Amniotic epithelial cell (primary cell): Measurements from ENCODE around the gene PLXNA4.

Source experiments
- DNase-seq: peaks from one replicate; pipeline ENCODE4 v3.0.0-alpha.2; 2010; ENCODE audit warnings: low read depth

Gene PLXNA4

DNA sequence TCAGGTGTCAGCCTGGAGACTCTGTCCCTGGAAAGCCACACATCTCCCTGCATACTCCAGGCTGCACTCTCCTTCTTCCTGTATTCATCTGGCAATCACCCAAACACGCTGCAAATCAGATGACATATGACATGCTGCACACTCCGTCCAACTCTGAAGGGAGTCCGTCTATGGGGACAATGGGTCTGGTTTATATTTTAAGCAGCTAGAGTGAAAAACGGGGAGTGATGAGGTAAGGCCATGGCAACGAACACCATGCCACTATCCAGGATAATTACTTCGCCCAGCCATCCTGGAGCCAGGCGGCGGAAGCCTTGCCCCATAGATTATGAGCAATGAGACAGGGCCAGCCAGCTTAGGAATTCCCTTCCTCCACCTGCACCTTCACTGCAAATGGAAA is 140.1 kb downstream of the PLXNA4 start:
- no peak for DNase-seq

DNA sequence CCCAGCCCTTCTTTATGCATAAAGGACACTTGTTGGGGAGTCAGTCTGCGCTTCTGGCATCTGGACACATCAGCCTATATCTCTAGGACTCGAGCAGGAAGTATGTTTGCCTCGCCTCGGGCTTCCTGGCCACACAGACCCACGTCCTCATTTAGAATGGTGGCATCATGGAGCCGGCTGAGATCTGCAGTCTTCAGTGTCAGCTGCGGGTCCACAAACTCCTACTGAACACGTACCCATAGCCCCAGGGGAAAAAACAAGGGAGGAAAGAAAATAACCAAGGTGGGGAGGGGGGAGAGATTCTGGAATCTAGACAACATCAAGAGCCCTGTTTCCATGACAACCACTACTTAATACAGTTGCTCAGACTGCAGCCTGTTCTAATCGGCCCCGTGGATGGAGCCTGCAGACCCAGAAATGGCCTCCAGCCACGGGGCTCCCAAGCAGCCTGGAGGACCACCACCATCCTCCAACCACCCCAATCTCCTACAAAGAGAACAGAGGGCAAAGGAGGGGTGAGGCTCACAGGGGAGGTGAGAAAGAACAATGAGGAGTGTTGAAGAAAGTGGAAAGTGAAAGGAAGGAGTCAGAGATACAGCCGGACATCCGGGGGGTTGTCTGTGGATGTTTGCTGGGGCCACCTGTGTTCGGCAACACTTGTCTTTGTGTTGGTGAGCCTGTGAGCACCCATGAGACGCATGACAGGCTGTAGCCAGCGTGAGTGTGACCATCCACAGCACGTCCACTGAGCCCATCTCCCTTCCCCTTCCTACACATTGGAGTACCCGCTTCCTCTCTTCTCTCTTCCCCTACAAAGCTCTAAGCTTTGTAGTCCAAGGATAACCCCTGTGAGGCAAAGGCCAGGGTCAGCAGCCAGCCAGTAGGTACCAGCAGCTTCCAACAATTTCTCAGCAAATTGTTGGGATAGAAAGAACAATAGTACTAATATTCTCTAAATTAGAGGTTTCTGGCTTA is 141.0 kb downstream of the PLXNA4 start:
- DNase-seq: no peak

DNA sequence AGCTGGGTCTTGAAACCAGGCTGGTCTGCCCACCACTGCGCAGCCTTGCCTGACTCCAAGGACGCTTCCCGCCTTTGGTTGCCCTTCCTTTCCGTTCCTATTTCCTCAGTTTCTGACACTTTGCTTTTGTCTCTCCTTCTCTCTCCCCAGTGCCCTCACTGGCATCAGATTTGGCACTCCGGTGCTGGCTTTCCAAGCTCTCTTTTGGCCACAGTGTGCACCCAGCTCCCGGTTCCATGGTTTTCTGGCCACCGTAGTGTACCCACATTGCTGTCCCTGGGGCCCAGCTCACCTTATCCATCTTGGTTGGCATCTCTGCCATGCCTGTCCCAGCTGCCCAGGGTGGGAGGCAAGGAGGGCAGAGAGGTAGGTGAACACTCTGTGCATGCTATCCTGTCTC is 142.2 kb downstream of the PLXNA4 start:
- DNase-seq: no peak

- no peak for DNase-seq
These were observed 143.0 kb downstream of the PLXNA4 start for GRCh38 chr7:132433301-132433700.

GRCh38 chr7:132430861-132431822 is 145.1 kb downstream of the PLXNA4 start:
- no peak for DNase-seq

- no peak for DNase-seq
These were observed 146.0 kb downstream of the PLXNA4 start for GRCh38 chr7:132430041-132430855.

- DNase-seq: no peak
These were observed 147.1 kb downstream of the PLXNA4 start for GRCh38 chr7:132429181-132429580.

DNA sequence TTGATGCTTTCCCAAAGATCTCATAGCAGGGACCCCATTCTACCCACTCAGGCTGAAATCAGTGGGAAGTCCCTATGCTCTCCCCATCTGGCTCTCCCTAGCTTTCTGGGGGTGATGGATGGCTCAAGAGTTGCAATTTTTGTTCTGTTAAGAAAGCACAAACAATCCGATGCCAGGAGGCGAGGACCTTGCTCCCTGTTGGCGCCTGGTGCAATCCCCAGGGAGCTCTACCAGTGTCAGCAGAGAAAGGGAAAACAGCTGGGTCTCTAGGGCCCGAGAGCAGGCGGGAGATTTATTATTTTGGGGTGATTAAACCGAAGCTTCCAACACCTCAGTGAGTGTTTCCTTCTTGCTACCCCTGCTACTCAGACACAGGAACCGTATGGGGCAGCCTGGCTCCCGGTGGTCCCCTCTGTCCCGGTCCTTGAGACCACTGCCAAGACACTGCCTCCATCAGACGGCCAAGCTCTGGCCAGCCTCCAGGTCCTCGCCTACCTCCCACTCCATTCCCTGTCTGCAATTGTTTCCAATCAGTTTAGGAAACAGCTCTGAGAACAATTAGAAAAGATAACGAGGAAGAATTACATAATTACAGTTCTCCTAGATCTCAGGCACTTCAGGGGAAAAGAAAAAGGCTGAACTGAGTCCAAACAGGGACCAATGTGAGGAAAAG is 147.9 kb downstream of the PLXNA4 start:
- DNase-seq: no peak

DNA sequence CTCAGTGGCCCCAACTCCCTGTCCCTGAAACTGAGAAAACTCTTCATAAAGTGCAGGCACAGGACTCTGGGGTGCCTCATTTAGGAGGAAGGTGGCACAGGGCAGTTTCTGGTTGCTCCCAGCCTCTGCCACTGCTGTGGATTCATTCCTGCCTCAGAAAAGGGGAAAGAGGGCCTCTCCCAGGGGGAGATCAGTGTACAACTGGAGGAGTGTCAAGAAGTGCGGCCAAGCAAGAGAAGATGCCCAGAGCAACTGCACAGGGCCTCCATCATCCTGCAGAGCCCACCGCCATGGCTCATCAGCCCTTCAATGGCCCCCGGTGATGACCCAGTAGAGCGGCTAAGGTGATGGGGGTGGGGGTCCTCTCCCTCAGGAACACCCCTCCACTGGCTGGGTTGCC is 150.3 kb downstream of the PLXNA4 start:
- no peak for DNase-seq

- DNase-seq: no peak
These were observed 151.2 kb downstream of the PLXNA4 start for GRCh38 chr7:132424821-132425724.

GRCh38 chr7:132424277-132424676 is 152.0 kb downstream of the PLXNA4 start:
- DNase-seq: no peak

GRCh38 chr7:132423594-132424200 is 152.6 kb downstream of the PLXNA4 start:
- no peak for DNase-seq

- DNase-seq: no peak
These were observed 153.7 kb downstream of the PLXNA4 start for GRCh38 chr7:132422502-132423111.

GRCh38 chr7:132420527-132420926 is 155.7 kb downstream of the PLXNA4 start:
- DNase-seq: no peak

- no peak for DNase-seq
These were observed 156.7 kb downstream of the PLXNA4 start for GRCh38 chr7:132419542-132419941.

- DNase-seq: no peak
These were observed 157.4 kb downstream of the PLXNA4 start for GRCh38 chr7:132418840-132419239.

GRCh38 chr7:132417103-132417906 is 159.0 kb downstream of the PLXNA4 start:
- DNase-seq: no peak

DNA sequence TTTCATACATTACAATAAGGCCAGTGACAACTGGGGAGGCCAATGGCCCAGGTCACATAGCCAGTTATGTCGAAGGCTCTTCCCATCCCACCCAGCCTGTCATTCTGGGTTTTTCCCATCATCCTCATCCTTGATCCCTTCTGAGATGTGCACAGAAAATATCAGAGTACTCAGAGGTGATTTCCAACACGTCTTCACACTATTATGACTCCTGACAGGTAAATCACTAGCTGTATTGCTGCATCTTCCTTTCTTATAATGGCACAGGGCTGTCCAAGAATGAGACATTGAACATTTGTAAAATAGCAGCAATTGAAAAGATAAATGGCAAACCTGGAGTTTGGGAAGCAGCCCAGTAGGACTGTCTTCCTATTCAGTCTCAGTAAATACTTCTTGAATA is 159.9 kb downstream of the PLXNA4 start:
- no peak for DNase-seq
